ENCODE data around the gene SCIN.
"Not testable (repeated sequence)": the region's sequence is repeated elsewhere in the genome, so short reads cannot be mapped to it uniquely, and the experiment has no call there.

Gene SCIN

DNA sequence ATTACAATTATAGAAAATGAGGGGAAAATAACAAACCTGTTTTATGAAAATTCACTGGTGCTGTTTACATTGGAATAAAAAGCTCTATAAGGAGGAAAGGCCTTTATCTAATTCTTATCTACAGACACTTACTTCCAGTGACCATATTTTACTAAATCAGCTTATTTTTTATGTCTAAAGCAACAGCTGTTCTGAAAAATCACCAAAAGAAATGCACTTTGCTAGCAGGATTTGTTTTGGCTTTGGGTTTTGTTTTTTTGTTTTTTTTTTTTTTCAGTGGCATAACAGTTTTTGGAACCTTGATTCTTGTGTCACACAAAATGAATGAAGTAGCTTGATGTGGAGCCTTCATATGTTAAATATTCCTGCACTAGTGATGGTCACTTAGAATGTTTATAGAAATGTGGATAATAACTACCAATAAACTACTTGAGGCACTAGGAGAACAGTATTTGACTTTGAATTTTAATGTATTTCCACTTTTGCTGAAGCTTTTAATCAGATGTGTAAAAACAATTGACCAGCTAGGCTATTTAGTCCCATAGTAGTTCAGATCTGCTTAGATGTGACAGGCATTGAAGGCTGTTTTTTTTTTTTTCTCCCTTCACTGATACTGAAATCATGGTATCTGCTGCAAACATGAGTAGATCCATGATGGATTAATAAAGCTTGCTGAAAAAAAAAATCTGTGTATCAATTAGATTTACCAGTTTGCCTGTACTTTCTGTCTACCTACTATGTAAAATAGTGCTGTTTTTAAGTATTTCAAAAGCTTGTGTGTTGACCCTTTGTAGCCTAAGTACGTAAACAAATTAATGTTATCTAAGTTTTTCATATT, 119.7 kb downstream of the SCIN start:
- DNase-seq: no peak

DNA sequence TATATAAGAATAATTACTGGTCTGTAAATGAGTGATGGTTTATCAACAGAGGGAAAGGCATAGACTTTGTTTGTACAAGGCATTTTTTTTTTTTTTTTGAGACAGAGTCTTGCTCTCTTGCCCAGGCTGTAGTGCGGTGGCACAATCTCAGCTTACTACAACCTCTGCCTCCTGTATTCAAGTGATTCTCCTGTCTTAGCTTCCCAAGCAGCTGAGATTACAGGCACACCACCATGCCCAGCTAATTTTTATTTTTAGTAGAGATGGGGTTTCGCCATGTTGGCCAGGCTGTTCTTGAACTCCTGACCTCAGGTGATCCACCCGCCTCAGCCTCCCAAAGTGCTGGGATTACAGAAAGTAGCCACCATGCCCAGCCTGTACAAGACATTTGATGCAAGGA, 120.9 kb downstream of the SCIN start:
- not testable (repeated sequence) for DNase-seq

- DNase-seq: no peak
Observed at GRCh38 chr7:12692035-12692434, 121.5 kb downstream of the SCIN start.

- DNase-seq: no peak
Observed at GRCh38 chr7:12692479-12693259, 122.1 kb downstream of the SCIN start.

DNA sequence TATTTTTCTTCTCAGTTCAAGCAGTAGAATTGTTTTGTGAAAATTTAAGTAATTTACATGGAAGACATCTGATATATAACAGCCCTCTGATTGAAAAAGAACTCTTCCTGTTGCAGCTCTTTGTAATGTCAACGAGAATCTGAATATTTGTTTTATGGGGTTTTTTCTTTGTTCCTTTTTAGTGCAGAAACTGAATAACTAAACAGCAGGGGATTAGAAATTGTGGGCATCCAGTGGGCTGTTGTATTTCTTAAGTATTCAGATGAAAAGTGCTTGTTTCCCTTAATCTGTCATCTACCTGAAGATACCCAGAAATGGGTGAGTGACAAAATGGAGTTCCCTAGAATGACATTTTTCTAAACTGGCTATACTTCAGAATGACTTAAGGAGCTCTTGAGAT, 124.3 kb downstream of the SCIN start:
- no peak for DNase-seq

DNA sequence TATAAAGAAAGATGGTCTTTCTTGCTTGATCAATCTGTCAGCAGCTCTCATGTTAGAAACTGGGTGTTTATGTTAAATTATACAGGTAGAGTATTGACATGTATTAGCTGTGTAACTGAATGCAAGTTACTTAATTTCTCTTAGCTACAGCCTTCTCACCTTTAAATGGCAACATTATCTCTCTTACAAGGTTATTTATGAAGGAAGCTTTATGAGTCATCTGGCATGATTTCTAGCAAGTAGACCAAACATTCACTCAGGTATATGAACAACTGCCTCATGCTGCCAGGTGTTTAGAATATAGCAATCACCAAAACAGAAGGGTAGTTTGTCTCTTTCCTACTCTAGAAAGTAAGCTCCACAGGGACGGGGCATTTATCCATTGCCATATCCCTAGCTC, 125.4 kb downstream of the SCIN start:
- DNase-seq: no peak

DNA sequence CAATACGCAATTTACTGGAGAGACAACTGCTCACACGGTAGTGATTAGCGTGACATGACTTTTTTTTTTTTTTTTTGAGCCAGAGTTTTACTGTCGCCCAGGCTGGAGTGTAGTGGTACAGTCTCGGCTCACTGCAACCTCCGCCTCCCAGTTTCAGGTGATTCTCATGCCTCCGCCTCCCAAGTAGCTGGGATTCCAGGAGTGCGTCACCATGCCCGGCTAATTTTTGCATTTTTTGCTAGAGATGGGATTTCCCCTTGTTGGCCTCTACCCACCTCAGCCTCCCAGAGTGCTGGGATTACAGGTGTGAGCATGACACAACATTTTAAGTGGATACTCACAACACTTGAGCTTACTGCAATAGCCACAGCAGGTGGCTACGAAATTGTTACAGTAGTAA, 128.8 kb downstream of the SCIN start:
- no peak for DNase-seq

DNA sequence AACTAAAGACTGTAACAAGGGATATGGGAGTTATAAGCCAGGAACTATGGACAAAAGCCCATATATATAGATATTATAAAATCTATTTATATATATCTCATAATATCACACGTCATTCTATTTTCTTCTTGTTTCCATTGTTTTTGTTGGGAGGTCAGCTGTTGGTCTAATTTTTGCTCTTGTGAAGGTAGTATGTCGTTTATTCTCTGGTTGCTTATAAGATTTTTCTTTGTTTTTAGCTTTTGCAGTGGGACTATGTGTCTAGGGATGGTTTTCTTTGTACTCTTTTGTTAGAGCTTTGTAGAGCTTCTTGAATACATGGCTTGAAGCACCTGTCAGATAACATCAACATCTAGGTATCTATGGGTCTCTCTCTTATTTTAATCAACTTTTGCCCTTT, 130.9 kb downstream of the SCIN start:
- no peak for DNase-seq

DNA sequence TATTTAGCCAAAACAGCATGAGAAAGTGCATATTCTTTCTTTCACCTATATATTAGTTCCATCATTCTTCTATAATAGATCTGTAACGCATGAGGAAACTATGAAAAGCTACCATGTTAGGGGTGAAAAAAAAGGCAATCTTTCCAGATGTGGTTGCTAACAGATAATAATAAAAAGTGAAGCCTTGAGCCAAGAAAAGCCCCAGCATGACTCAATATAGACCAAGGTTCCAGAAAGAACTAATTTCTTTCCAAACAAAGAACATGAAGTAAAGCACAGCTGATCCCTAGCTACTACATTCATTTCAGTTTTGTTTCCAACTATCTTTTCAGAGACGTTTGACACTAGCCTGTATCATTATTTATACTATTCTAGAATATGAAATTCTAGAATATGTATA, 133.4 kb downstream of the SCIN start:
- no peak for DNase-seq

GRCh38 chr7:12705878-12706277, 135.4 kb downstream of the SCIN start:
- no peak for DNase-seq

GRCh38 chr7:12706900-12707536, 136.5 kb downstream of the SCIN start:
- DNase-seq: no peak

DNA sequence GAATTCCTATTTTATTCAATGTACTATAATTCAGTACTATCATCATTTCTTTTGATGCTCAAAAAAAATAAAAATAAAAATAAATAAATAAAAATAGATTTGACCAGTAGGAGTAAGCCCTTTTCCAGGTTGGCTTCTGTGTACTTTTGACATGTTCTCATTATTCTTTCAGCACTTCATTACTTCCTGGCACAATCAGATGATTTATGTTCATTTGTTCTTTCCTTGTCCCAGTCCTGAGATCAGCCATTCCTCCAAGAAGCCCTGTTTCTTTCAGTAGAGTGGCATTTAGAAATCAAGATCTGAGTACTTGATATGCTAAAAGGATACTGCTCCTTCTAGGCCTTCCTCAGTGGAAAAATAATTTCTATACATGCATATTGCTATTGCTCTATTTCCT, 137.8 kb downstream of the SCIN start:
- no peak for DNase-seq

Data from DMS79 treated with DMSO at 0.1 percent for 48 hours (cell line).